HFF-Myc (cell line): ENCODE data around the gene DYSF.

Source experiments
- DNase-seq: peaks from one replicate; pipeline ENCODE4 v3.0.0-alpha.2; 2011; ENCODE audit warnings: low read depth; ENCODE audit errors: extremely low read depth
- H3K4me3 ChIP-seq: replicated peaks from 2 replicates; pipeline ENCODE4 v1.5.1; 2011; ENCODE audit warnings: low read depth, mild to moderate bottlenecking, control low read depth, low read length
- TF ChIP-seq, protein P1 (sequence below): IDR thresholded peaks from 2 replicates; pipeline ENCODE4 v1.5.1; 2012; ENCODE audit warnings: mild to moderate bottlenecking, low read depth, low read length, control low read depth; ENCODE audit errors: missing control alignments

The DYSF gene

DNA sequence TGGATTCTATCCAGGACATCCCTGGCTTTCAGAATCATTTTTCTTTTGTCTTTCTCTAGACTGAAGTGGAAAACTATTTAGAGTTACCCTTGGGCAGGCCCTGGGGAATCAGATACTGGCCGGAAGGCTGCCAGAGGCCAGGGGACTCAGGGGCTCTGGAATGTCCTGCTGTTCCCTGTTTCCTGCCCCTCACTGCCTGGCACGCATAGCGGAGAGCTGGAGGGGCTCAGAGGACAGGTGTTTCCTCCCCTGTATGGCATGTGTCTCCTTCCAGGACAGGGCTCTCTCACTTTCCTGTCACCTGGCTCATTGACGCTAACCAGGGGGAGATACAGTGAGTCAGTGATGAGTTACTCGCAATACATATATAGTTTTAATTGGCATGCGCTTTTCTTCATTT lies 38.8 kb downstream of the DYSF start:
- DNase-seq = no peak
- no peak overlapping the region for H3K4me3 ChIP-seq
- TF ChIP-seq, protein P1, sequence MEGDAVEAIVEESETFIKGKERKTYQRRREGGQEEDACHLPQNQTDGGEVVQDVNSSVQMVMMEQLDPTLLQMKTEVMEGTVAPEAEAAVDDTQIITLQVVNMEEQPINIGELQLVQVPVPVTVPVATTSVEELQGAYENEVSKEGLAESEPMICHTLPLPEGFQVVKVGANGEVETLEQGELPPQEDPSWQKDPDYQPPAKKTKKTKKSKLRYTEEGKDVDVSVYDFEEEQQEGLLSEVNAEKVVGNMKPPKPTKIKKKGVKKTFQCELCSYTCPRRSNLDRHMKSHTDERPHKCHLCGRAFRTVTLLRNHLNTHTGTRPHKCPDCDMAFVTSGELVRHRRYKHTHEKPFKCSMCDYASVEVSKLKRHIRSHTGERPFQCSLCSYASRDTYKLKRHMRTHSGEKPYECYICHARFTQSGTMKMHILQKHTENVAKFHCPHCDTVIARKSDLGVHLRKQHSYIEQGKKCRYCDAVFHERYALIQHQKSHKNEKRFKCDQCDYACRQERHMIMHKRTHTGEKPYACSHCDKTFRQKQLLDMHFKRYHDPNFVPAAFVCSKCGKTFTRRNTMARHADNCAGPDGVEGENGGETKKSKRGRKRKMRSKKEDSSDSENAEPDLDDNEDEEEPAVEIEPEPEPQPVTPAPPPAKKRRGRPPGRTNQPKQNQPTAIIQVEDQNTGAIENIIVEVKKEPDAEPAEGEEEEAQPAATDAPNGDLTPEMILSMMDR = no peak

DNA sequence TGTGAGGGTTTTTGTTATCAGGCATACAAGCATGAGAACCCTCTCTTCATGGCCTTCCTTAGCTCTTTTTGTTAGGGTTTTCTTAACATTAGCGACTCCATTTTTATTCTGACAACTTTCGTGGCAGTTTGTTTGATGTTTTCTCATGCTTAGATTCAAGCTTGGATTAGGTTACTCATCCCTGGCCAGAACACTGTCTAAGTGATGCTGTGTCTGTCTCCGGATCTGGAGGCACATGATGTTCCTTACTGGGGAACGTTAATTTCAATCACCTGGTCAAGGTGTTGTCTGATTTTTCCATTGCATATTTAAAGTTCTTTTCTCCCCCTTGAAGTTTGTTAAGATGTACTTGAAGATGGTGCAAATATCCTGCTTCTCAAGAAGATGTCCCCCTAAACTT lies 40.7 kb downstream of the DYSF start:
- no peak for DNase-seq
- TF ChIP-seq, protein P1 = no peak
- H3K4me3 ChIP-seq = no peak overlapping the region

DNA sequence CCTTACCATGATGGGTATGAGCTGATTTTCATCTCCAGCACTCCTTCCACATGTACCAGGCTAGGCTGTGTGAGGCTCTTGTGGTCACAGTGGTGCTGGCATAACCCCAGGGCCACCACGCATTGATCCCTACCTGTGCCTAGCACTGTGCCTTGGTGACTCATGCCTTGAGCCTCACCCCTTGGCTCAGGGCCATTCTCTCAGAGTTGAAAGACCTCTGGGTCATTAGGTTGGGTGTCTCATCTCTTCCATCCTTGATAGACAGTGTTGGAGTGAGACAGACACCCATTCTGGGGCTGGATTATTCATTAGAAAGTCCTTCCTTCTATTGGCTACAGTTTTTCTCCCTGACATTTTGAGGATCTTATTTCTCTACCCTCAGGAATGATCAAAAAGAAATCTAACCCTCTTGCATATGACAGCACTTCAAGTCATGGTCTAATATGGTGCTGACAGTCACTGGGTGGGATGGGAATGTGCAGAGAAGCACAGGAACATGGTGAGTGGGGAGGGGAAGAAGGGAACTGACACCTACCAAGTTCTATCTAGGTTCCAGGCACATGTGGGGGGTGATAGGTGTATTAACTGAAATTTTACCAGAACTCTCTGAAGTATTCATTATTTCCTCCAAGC lies 41.3 kb downstream of the DYSF start:
- TF ChIP-seq, protein P1 = no peak
- no peak for DNase-seq
- no peak overlapping the region for H3K4me3 ChIP-seq

DNA sequence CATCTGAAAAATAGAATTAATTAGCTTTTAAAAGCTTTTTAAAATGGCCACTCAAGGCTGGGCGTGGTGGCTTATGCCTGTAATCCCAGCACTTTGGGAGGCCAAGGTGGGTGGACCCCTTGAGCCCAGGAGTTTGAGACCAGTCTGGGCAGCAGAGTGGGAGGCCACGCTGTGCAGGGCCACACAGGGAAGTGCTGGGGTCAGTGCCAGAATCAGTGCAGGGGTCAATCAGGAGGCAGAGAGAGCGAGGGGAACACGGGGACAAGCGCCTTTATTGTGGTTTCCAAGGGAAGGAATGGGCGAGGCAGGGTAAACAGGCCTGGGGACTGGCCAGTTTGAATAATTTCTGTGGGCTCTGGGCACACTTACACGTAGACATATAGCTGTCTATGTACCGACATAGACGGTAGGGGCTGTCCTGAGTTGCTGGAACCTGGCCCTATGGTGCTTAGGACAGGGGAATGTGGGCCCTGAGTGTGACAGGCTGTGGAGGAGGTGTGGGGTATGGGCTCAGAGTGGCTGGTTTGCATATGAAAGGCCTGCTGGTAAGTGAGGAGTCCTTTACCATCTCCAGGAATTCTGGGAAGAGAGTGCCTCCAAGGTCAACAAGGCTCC lies 42.9 kb downstream of the DYSF start:
- no peak for DNase-seq
- TF ChIP-seq, protein P1 = no peak
- H3K4me3 ChIP-seq = no peak overlapping the region

DNA sequence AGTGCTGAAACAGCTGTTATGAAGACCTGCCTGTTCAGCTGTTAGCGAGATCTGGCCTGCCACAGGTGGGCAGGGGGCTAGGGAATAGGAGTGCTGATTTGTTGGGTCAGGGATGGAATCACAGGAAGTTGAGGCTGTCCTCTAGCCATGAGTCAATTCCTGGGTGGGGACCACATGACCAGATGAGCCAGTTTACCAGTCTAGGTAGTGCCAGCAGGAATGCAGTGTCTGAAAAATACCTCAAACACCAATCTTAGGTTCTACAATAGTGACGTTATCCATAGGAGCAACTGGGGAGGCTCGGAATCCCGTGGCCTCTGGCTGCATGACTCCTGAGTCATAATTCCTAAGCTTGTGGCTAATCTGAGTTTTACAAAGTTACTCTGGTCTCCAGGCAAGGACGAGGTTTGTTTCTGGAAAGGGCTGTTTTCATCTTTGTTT lies 44.9 kb downstream of the DYSF start:
- H3K4me3 ChIP-seq = no peak overlapping the region
- TF ChIP-seq, protein P1 = no peak
- DNase-seq = peak; percentile 26

DNA sequence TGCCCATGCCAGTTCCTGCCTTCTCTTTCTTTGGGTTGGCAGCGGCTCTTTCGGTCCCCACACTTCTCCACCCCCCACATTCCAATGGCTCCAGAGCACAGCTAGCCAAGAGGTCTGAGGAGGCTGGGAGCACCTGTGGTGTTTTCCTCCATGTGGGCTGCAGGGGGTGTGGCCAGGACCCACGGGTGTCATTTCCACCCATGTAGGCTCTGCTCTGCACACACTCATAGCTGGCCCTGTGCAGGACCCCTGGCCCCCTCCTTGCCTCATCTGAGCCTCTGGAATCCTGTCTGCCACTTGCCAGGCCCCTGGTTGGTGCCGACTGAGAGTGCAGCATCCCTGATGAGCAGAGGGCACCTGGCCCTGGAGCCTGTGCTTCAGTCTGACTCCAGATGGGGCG lies 46.3 kb downstream of the DYSF start:
- no peak for DNase-seq
- H3K4me3 ChIP-seq = no peak overlapping the region
- TF ChIP-seq, protein P1 = no peak
